Measurements from ENCODE around the gene PPP1R3F. TPM values are rescaled to one million over a fixed set of nuclear protein-coding genes. Genes with fewer than 3 reads are reported as not detected.
A peak's percentile ranks its signal among the peaks of the same experiment; 100 is the strongest.

PPP1R3F gene
- total and polyA plus RNA-seq, 9 of the 15 experiments (the other 6 are each of a cell fraction or from before 2014, with no cell fraction given), result 0.03 to 0.91 (median 0.43) TPM; not detected in 1

GRCh38 chrX:49230500-49231232 lies 38.9 kb upstream of the PPP1R3F start (continued):
- TF ChIP-seq ZNF324 (CRISPR knock-in tag; IDR thresholded peaks at IDR 0.05), result no peak
- no peak for TF ChIP-seq KAT7 (CRISPR knock-in tag; IDR thresholded peaks at IDR 0.05; ENCODE audit: borderline replicate concordance)
- TF ChIP-seq TCF7 (IDR thresholded peaks at IDR 0.05; ENCODE audit: borderline replicate concordance), result no peak
- no peak for TF ChIP-seq ZC3H4 (CRISPR knock-in tag; IDR thresholded peaks at IDR 0.05; ENCODE audit: borderline replicate concordance)
- TF ChIP-seq ATF4 (CRISPR knock-in tag; IDR thresholded peaks at IDR 0.05), result no peak
- no peak for TF ChIP-seq NFXL1 (CRISPR knock-in tag; IDR thresholded peaks at IDR 0.05)
- peak; percentile 47 for TF ChIP-seq PHF20 (IDR thresholded peaks at IDR 0.05; ENCODE audit: partially characterized antibody)
- TF ChIP-seq ZEB2 (IDR thresholded peaks at IDR 0.05), result no peak
- TF ChIP-seq NR0B1 (IDR thresholded peaks at IDR 0.05; ENCODE audit: partially characterized antibody), result no peak
- no peak for TF ChIP-seq SMAD4 (CRISPR knock-in tag; conservative IDR thresholded peaks at IDR 0.05)
- no peak for TF ChIP-seq ZBTB43 (CRISPR knock-in tag; IDR thresholded peaks at IDR 0.05)
- TF ChIP-seq PTTG1 (tag; IDR thresholded peaks at IDR 0.05; ENCODE audit: low read depth), result no peak
- no peak for TF ChIP-seq MCM3 (IDR thresholded peaks at IDR 0.05)
- TF ChIP-seq GABPB1 (CRISPR knock-in tag; IDR thresholded peaks at IDR 0.05), result no peak
- no peak for TF ChIP-seq TAL1 (IDR thresholded peaks at IDR 0.05)
- TF ChIP-seq PRDM10 (IDR thresholded peaks at IDR 0.05; ENCODE audit: partially characterized antibody), result peak; percentile 73
- TF ChIP-seq ATF2 (CRISPR knock-in tag; IDR thresholded peaks at IDR 0.05), result no peak

Data from K562 (cell line).